ENCODE results near the gene LDAH.

LDAH gene

GRCh38 chr2:20678086-20678395, 144.9 kb downstream of the LDAH start:
- peak overlapping the region; percentile 93 for H3K27ac ChIP-seq (ENCODE audit: low read length)
- peak overlapping the region; percentile 56; the same call in 1 of the 2 replicates for H3K9ac ChIP-seq (ENCODE audit: low read length)
- no peaks in the 10 kb centered on the region for H4K20me1 ChIP-seq (ENCODE audit: insufficient read depth, low read length)
- no peak for TF ChIP-seq CTCF (IDR thresholded peaks at IDR 0.05; ENCODE audit: low read length)
- no peak for TF ChIP-seq EZH2 (optimal IDR thresholded peaks at IDR 0.05; ENCODE audit: low read depth, low read length)
- no peak for TF ChIP-seq EZH2phosphoT487 (IDR thresholded peaks at IDR 0.05; ENCODE audit: low read length)
- no peaks in the 10 kb centered on the region for H3K9me2 ChIP-seq (replicated peaks; ENCODE audit: insufficient read depth, low read length)
- H3K27me3 ChIP-seq (replicated peaks; ENCODE audit: insufficient read depth, low read length), result no peaks in the 10 kb centered on the region
- H3K4me1 ChIP-seq (ENCODE audit: low read length), result peaks cover 56% of the 10 kb centered on the region
- peak overlapping the region; percentile 48 for H2AFZ ChIP-seq (ENCODE audit: low read length)
- peak overlapping the region; percentile 80 for H3K4me2 ChIP-seq (ENCODE audit: low read depth, low read length)
- no peaks in the 10 kb centered on the region for H3K79me2 ChIP-seq (ENCODE audit: low read length)
- H3K36me3 ChIP-seq (replicated peaks; ENCODE audit: insufficient read depth, low read length), result no peaks in the 10 kb centered on the region
- H3F3A ChIP-seq (ENCODE audit: insufficient read depth, low read length), result peaks cover 42% of the 10 kb centered on the region
- H3K4me3 ChIP-seq (ENCODE audit: low read length), result peak overlapping the region; percentile 35
- no peaks in the 10 kb centered on the region for H3K9me3 ChIP-seq (replicated peaks; ENCODE audit: insufficient read depth, low read length)
- DNase-seq, result no peak

GRCh38 chr2:20677301-20678085, 145.4 kb downstream of the LDAH start:
- peak; percentile 61 for DNase-seq
- Histone ChIP-seq H3F3A (ENCODE audit: insufficient read depth, low read length) (peaks cover 42% of the 10 kb centered on the region), H4K20me1 (ENCODE audit: insufficient read depth, low read length) (no peaks in the 10 kb centered on the region), H3K27ac (ENCODE audit: low read length) (peak overlapping the region; percentile 93), H3K9me2 (replicated peaks; ENCODE audit: insufficient read depth, low read length) (no peaks in the 10 kb centered on the region), H3K27me3 (replicated peaks; ENCODE audit: insufficient read depth, low read length) (no peaks in the 10 kb centered on the region), H3K9me3 (replicated peaks; ENCODE audit: insufficient read depth, low read length) (no peaks in the 10 kb centered on the region), H3K9ac (ENCODE audit: low read length) (peak overlapping the region; percentile 56), H3K4me2 (ENCODE audit: low read depth, low read length) (peak overlapping the region; percentile 80), H3K36me3 (replicated peaks; ENCODE audit: insufficient read depth, low read length) (no peaks in the 10 kb centered on the region), H2AFZ (ENCODE audit: low read length) (peak overlapping the region; percentile 48), H3K4me1 (ENCODE audit: low read length) (peaks cover 54% of the 10 kb centered on the region), H3K79me2 (ENCODE audit: low read length) (no peaks in the 10 kb centered on the region), H3K4me3 (ENCODE audit: low read length) (peak overlapping the region; percentile 35)
- peak; percentile 87 for TF ChIP-seq CTCF (IDR thresholded peaks at IDR 0.05; ENCODE audit: low read length)
- no peak for TF ChIP-seq EZH2 (optimal IDR thresholded peaks at IDR 0.05; ENCODE audit: low read depth, low read length)
- no peak for TF ChIP-seq EZH2phosphoT487 (IDR thresholded peaks at IDR 0.05; ENCODE audit: low read length)

- Histone ChIP-seq H3K27ac (ENCODE audit: low read length) (peak overlapping the region; percentile 93), H4K20me1 (ENCODE audit: insufficient read depth, low read length) (no peaks in the 10 kb centered on the region), H3K4me3 (ENCODE audit: low read length) (peak overlapping the region; percentile 35), H3K9me3 (replicated peaks; ENCODE audit: insufficient read depth, low read length) (no peaks in the 10 kb centered on the region), H3K36me3 (replicated peaks; ENCODE audit: insufficient read depth, low read length) (no peaks in the 10 kb centered on the region), H3K4me2 (ENCODE audit: low read depth, low read length) (peak overlapping the region; percentile 80), H3F3A (ENCODE audit: insufficient read depth, low read length) (peaks cover 42% of the 10 kb centered on the region), H3K4me1 (ENCODE audit: low read length) (peaks cover 53% of the 10 kb centered on the region), H3K79me2 (ENCODE audit: low read length) (no peaks in the 10 kb centered on the region), H2AFZ (ENCODE audit: low read length) (peak overlapping the region; percentile 48), H3K27me3 (replicated peaks; ENCODE audit: insufficient read depth, low read length) (no peaks in the 10 kb centered on the region), H3K9me2 (replicated peaks; ENCODE audit: insufficient read depth, low read length) (no peaks in the 10 kb centered on the region), H3K9ac (ENCODE audit: low read length) (peak overlapping the region; percentile 56)
- DNase-seq, result peak; percentile 84
- TF ChIP-seq EZH2 (optimal IDR thresholded peaks at IDR 0.05; ENCODE audit: low read depth, low read length), result no peak
- peak; percentile 69 for TF ChIP-seq CTCF (IDR thresholded peaks at IDR 0.05; ENCODE audit: low read length)
Observed at GRCh38 chr2:20676353-20677215, 146.3 kb downstream of the LDAH start.
